ENCODE measurements around the gene IFTAP. TPM values are rescaled to one million over a fixed set of nuclear protein-coding genes. Genes with fewer than 3 reads are reported as not detected.

Gene IFTAP
- total RNA-seq, 6 experiments from 2014 or later = 5.2 to 11.4 (median 8.6) TPM

- ATAC-seq (no peak), DNase-seq (no peak)
- Histone ChIP-seq H3K4me1 (no peaks in the 10 kb centered on the region), H3K27ac (no peak overlapping the region), H3K36me3 (no peaks in the 10 kb centered on the region), H3K27me3 (no peaks in the 10 kb centered on the region), H3K4me3 (no peak overlapping the region), H3K9me3 (no peaks in the 10 kb centered on the region)
- TF ChIP-seq CTCF (IDR thresholded peaks at IDR 0.05) = no peak
- no peak for TF ChIP-seq POLR2A (IDR thresholded peaks at IDR 0.05)
- intact Hi-C loops (cut with DNase I) = no loop called here
- WGBS (ENCODE audit: insufficient coverage, low coverage, low lambda C conversion rate, missing lambda C conversion rate) = 39% methylated on average over 4 of the region's 7 CpGs
Measured at GRCh38 chr11:36688571-36689291, 94.4 kb downstream of the IFTAP start.

GRCh38 chr11:36689442-36689841 is 95.1 kb downstream of the IFTAP start:
- 69% methylated on average over 4 of the region's 4 CpGs for WGBS (ENCODE audit: insufficient coverage, low coverage, low lambda C conversion rate, missing lambda C conversion rate)
- no peaks in the 10 kb centered on the region for H3K4me1 ChIP-seq
- ATAC-seq (no peak), DNase-seq (no peak)
- H3K9me3 ChIP-seq = no peaks in the 10 kb centered on the region
- H3K36me3 ChIP-seq = no peaks in the 10 kb centered on the region
- TF ChIP-seq POLR2A (IDR thresholded peaks at IDR 0.05) = no peak
- no peak for TF ChIP-seq CTCF (IDR thresholded peaks at IDR 0.05)
- no peak overlapping the region for H3K27ac ChIP-seq
- intact Hi-C loops (cut with DNase I) = no loop called here
- no peaks in the 10 kb centered on the region for H3K27me3 ChIP-seq
- no peak overlapping the region for H3K4me3 ChIP-seq

GRCh38 chr11:36692704-36693103 is 98.4 kb downstream of the IFTAP start:
- no peaks in the 10 kb centered on the region for H3K27me3 ChIP-seq
- TF ChIP-seq CTCF (IDR thresholded peaks at IDR 0.05) = no peak
- TF ChIP-seq POLR2A (IDR thresholded peaks at IDR 0.05) = no peak
- no peak overlapping the region for H3K27ac ChIP-seq
- H3K9me3 ChIP-seq = no peaks in the 10 kb centered on the region
- intact Hi-C loops (cut with DNase I) = no loop called here
- no peak overlapping the region for H3K4me3 ChIP-seq
- ATAC-seq = no peak
- WGBS (ENCODE audit: insufficient coverage, low coverage, low lambda C conversion rate, missing lambda C conversion rate) = 44% methylated on average over 1 of the region's 1 CpG
- no peaks in the 10 kb centered on the region for H3K4me1 ChIP-seq
- DNase-seq = no peak
- no peaks in the 10 kb centered on the region for H3K36me3 ChIP-seq

- no peaks in the 10 kb centered on the region for H3K9me3 ChIP-seq
- no peak overlapping the region for H3K4me3 ChIP-seq
- TF ChIP-seq POLR2A (IDR thresholded peaks at IDR 0.05) (no peak), CTCF (IDR thresholded peaks at IDR 0.05) (no peak)
- no peaks in the 10 kb centered on the region for H3K36me3 ChIP-seq
- H3K4me1 ChIP-seq = no peaks in the 10 kb centered on the region
- intact Hi-C loops (cut with DNase I) = no loop called here
- no peaks in the 10 kb centered on the region for H3K27me3 ChIP-seq
- ATAC-seq (no peak), DNase-seq (no peak)
- H3K27ac ChIP-seq = no peak overlapping the region
- 8% methylated on average over 1 of the region's 1 CpG for WGBS (ENCODE audit: insufficient coverage, low coverage, low lambda C conversion rate, missing lambda C conversion rate)
Measured at GRCh38 chr11:36693139-36693843, 99.0 kb downstream of the IFTAP start.
